SK-N-SH treated with all-trans-retinoic acid at 6 μM for 48 hours (cell line): ENCODE data around the gene AGPAT3.

Experiments
- ARNTL ChIP-seq: fragments of 450-650 bp; formaldehyde crosslinking; IDR thresholded peaks from 2 replicates; pipeline ENCODE4 v1.5.0; 2020; ENCODE audit warnings: low read depth, mild to moderate bottlenecking, moderate library complexity, borderline replicate concordance
- GLIS3 ChIP-seq: fragments of 250-450 bp; sonication (Bioruptor Pico); IDR thresholded peaks from 2 replicates; pipeline ENCODE4 v1.5.0; 2020; ENCODE audit warnings: mild to moderate bottlenecking, moderate library complexity
- ISL1 ChIP-seq: fragments of 250-450 bp; sonication (Bioruptor Pico); IDR thresholded peaks from 2 replicates; pipeline ENCODE4 v2.1.2; 2022; ENCODE audit warnings: mild to moderate bottlenecking, moderate library complexity
- PATZ1 ChIP-seq: fragments of 250-450 bp; sonication (Bioruptor Pico); IDR thresholded peaks from 2 replicates; pipeline ENCODE4 v1.8.0; 2020; ENCODE audit warnings: mild to moderate bottlenecking, moderate library complexity, borderline replicate concordance

GRCh38 chr21:43899307-43900077 lies 34.5 kb downstream of the AGPAT3 start:
- no peak for TF ChIP-seq ARNTL (CRISPR knock-in tag)
- TF ChIP-seq ISL1 (CRISPR knock-in tag), result no peak
- TF ChIP-seq GLIS3 (CRISPR knock-in tag), result no peak
- TF ChIP-seq PATZ1 (CRISPR knock-in tag), result no peak
